ENCODE results near the gene CRP.

The CRP gene

DNA sequence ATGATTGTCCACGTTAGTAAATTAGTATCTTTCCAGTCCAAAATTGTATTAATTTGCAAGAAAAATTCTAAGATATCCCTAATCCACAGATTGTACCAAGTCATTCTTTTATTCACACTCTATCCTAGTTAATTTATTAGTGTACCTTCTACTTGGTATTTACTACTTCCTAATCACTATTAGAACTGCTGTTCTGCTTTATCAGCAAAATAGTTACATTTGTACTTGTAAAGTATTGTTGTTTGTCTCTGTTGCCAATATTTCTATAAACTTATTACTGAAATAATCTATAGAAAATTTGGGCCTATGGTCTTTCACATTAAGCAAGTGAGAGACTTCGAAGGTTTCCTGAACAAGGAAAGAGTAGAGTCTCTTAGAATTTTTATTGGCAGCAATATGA lies 5.6 kb upstream of the CRP start:
- TF ChIP-seq SIN3A (IDR thresholded peaks at IDR 0.05; ENCODE audit: borderline replicate concordance, insufficient read depth, low read length) (no peak), POLR2AphosphoS5 (IDR thresholded peaks at IDR 0.05; ENCODE audit: low read depth, low read length) (no peak), TAF1 (IDR thresholded peaks at IDR 0.05; ENCODE audit: borderline replicate concordance, insufficient read depth, low read length) (no peak), FOXP2 (optimal IDR thresholded peaks at IDR 0.05; ENCODE audit: borderline replicate concordance, extremely low read depth, extremely low read length, insufficient read depth) (no peak)
- TF ChIP-seq, protein P1, sequence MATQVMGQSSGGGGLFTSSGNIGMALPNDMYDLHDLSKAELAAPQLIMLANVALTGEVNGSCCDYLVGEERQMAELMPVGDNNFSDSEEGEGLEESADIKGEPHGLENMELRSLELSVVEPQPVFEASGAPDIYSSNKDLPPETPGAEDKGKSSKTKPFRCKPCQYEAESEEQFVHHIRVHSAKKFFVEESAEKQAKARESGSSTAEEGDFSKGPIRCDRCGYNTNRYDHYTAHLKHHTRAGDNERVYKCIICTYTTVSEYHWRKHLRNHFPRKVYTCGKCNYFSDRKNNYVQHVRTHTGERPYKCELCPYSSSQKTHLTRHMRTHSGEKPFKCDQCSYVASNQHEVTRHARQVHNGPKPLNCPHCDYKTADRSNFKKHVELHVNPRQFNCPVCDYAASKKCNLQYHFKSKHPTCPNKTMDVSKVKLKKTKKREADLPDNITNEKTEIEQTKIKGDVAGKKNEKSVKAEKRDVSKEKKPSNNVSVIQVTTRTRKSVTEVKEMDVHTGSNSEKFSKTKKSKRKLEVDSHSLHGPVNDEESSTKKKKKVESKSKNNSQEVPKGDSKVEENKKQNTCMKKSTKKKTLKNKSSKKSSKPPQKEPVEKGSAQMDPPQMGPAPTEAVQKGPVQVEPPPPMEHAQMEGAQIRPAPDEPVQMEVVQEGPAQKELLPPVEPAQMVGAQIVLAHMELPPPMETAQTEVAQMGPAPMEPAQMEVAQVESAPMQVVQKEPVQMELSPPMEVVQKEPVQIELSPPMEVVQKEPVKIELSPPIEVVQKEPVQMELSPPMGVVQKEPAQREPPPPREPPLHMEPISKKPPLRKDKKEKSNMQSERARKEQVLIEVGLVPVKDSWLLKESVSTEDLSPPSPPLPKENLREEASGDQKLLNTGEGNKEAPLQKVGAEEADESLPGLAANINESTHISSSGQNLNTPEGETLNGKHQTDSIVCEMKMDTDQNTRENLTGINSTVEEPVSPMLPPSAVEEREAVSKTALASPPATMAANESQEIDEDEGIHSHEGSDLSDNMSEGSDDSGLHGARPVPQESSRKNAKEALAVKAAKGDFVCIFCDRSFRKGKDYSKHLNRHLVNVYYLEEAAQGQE (IDR thresholded peaks at IDR 0.05; ENCODE audit: insufficient read depth in 1 of 2, low read depth in 2 of 2, low read length in 2 of 2) = no peak

DNA sequence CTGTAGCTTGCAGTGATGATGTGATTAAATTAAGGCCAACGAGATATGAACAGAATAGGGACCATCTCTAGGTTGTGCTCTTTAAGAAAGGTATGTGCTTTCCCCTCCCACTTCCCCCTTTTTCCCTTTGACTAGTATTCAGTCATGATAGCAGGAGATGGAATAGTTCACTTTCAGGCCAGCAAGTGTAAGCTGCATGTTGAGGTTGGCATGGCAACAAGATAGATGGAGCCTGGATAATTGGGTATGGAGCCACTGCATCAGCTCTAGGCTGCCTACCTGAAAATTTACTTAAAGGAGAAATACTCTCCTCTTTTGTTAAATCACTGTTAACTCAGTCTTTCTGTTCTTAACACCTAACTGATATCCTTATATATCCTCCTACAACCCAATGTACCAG lies 1.5 kb upstream of the CRP start:
- TF ChIP-seq FOXP2 (optimal IDR thresholded peaks at IDR 0.05; ENCODE audit: borderline replicate concordance, extremely low read depth, extremely low read length, insufficient read depth) (no peak), SIN3A (IDR thresholded peaks at IDR 0.05; ENCODE audit: borderline replicate concordance, insufficient read depth, low read length) (no peak), TAF1 (IDR thresholded peaks at IDR 0.05; ENCODE audit: borderline replicate concordance, insufficient read depth, low read length) (no peak), POLR2AphosphoS5 (IDR thresholded peaks at IDR 0.05; ENCODE audit: low read depth, low read length) (no peak)
- TF ChIP-seq, protein P1 (IDR thresholded peaks at IDR 0.05; ENCODE audit: insufficient read depth in 1 of 2, low read depth in 2 of 2, low read length in 2 of 2) = no peak

DNA sequence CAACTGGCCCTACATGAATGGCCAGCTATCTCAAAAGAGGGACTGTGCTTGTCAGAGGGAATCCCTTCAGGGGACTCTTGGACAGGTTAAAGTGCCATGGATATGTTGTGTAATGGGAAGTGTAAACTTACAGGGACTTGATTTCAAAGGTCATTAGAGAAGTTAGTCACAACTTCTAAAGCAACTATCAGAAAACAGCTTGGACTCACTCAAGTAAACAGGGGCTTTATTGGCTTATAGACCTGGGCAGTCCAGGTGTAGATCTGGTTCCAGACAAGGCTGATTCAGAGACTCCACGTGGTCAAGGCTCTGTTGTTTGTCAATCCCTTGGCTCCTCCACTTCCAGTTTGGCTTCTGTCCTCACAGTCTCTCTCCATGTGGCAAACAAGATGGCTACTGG lies 2.3 kb downstream of the CRP start:
- TF ChIP-seq POLR2AphosphoS5 (IDR thresholded peaks at IDR 0.05; ENCODE audit: low read depth, low read length) = no peak
- TF ChIP-seq, protein P1 (IDR thresholded peaks at IDR 0.05; ENCODE audit: insufficient read depth in 1 of 2, low read depth in 2 of 2, low read length in 2 of 2) = no peak
- TF ChIP-seq FOXP2 (optimal IDR thresholded peaks at IDR 0.05; ENCODE audit: borderline replicate concordance, extremely low read depth, extremely low read length, insufficient read depth) = no peak
- no peak for TF ChIP-seq SIN3A (IDR thresholded peaks at IDR 0.05; ENCODE audit: borderline replicate concordance, insufficient read depth, low read length)
- TF ChIP-seq TAF1 (IDR thresholded peaks at IDR 0.05; ENCODE audit: borderline replicate concordance, insufficient read depth, low read length) = no peak

DNA sequence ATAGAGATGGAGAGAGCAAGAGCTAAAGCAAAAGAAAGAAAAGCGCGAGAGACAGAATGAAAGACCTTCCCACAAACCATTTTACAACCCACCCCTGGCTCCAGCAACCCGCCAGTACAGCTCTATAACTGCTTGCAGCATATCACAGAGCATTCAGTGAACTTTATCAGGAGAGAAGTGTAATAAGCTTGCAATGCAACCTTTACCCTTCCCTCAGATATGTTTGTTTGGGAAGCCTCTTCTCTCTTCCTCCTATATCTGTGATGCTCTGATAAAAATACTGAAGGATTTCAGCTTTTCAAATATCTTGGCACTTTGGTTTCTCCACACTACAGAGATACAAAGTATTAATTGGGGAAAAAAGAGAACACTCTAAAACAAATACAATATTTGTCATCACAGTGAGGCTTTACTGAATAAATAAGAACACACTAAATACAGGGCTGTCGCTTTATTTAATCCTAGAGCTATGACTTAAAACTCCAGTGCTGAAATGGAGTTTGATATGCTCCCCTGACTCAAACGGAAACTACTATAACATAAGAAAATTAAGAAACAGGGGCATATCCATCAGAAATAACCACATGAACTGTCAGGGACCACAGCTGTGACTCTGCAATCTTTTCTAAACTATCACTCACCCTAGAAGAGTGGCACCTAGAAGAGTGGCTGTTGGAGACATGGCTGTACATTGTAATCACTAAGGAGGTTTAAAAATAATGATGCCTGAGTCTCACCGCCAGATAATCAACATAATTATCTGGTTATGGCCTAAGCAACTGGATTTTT lies 6.7 kb downstream of the CRP start:
- no peak for TF ChIP-seq POLR2AphosphoS5 (IDR thresholded peaks at IDR 0.05; ENCODE audit: low read depth, low read length)
- TF ChIP-seq TAF1 (IDR thresholded peaks at IDR 0.05; ENCODE audit: borderline replicate concordance, insufficient read depth, low read length) = no peak
- TF ChIP-seq, protein P1 (IDR thresholded peaks at IDR 0.05; ENCODE audit: insufficient read depth in 1 of 2, low read depth in 2 of 2, low read length in 2 of 2) = no peak
- no peak for TF ChIP-seq SIN3A (IDR thresholded peaks at IDR 0.05; ENCODE audit: borderline replicate concordance, insufficient read depth, low read length)
- no peak for TF ChIP-seq FOXP2 (optimal IDR thresholded peaks at IDR 0.05; ENCODE audit: borderline replicate concordance, extremely low read depth, extremely low read length, insufficient read depth)

All from PFSK-1 (cell line).